Fibroblast of skin of right quadriceps (primary cell): ENCODE results near the gene ITGA1.
A peak's percentile ranks its signal among the peaks of the same experiment; 100 is the strongest.

Experiments used
- DNase-seq: peaks from one replicate; pipeline ENCODE4 v3.0.0-alpha.2; 2013

ITGA1 gene

DNA sequence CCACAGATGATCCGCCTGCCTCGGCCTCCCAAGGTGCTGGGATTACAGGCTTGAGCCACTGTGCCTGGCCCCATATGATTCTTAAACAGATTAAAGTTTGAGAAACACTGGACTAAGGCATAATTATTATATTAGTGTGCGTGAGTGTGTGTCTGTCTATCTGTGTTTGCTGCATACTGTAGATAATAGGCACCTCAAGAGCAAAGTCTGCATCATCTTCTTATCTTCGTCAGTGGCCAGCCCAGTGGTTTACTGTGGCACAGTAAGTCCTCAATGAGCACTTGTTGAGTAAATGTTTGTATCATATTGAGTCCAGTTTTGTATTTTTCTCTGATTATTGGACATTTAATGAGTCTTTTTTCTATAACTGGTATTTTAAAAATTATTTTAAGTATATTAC, 81.7 kb downstream of the ITGA1 start:
- DNase-seq, result no peak

GRCh38 chr5:52870448-52870847, 82.7 kb downstream of the ITGA1 start:
- DNase-seq, result peak; percentile 32

DNA sequence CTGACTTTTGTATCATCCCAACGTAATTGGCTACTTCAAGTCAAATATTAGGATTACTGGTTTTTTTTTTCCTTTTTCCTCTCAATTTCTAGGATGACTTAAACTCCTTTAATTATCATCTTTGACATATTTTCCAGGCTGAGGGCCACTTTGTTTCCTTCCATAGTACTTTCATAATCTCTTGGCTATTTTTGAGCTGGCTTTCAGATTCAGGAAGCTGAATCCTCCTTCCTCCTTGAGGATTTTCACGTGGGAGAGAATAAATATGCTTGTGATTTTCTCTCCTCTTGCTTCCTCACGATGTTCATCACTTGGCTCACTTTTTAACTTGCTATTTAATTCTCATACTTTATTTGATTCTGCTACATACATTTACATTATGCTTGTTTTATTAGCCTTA, 88.1 kb downstream of the ITGA1 start:
- no peak for DNase-seq

DNA sequence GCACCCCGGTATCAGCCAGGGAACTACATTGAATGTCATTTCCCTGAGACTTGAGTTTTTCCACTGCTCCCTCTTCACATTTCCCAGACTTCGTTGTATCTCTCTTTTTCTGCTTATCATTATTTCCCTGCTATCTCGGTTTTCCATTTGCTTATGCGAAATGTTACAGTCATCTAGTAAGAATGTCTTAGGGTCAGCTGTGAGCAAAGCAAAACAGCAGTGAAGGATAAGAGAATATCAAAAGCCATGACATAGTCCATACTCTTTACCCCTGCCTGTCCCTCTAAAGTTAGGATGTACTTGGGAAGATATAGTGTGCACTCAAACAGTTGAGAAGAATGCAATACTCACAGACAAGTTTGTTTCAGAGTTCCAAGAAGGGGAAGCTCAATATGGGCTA, 88.7 kb downstream of the ITGA1 start:
- DNase-seq, result no peak

DNA sequence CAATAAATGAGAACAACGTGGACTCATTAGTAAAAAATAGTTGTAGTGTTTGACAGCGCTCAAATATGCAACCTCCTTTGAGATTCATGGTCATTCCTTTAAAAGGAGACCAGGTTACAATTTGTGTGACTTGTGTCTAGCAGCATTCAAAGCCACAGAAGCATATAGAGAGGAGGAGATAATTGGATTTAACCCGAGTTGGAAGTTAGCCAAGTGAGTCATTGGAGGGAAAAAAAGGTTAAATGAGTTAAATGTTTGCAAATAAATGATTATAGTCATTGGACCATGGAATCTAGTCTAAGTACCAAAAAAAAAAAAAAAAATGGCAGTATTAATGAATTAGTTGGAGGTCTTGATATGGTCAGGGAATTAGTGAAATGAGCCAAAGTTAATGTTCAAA, 90.9 kb downstream of the ITGA1 start:
- peak; percentile 77 for DNase-seq

GRCh38 chr5:52880541-52880940, 92.8 kb downstream of the ITGA1 start:
- DNase-seq, result no peak

DNA sequence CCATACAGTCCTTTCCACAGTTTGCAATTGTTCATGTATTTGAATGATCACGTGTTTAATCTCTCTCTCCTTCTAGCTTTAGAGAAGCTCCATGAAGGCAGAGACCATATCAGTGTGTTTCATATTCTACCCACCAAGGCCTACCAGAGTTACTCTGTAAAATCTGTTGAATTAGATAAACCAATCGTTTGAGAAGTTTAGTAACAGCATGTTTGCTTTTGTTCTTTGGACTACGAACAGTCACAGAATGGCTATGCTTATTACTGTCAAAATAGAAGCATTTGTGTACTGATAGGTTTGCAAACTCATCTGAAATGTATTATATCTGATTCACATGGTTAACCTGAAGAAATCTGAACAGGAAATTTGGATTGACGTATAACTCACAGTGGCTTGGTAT, 93.8 kb downstream of the ITGA1 start:
- no peak for DNase-seq

- DNase-seq, result no peak
These were observed 95.4 kb downstream of the ITGA1 start for GRCh38 chr5:52883110-52883509.

DNA sequence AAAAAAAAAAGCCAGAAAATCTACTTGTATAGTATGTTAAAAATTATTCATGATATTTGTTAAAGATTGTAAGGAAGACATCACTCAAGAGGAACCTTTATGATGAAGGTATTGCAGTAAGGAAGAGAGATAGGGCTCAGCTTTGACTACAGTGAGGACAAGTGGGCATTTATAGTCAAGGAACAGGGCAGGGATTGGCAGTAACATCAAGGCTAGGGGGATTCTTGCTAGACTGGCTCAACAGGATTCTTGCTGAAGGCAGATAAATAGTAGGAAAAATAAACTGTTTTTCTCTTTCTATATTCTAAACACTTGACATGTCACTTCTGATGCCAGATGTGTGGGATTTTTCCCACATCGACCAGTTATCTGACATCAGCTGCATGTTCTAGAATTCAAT, 96.7 kb downstream of the ITGA1 start:
- DNase-seq, result no peak

GRCh38 chr5:52885614-52886013, 97.9 kb downstream of the ITGA1 start:
- DNase-seq, result no peak

- DNase-seq, result no peak
These were observed 98.5 kb downstream of the ITGA1 start for GRCh38 chr5:52886206-52886605.

- no peak for DNase-seq
These were observed 99.3 kb downstream of the ITGA1 start for GRCh38 chr5:52887066-52887465.

- no peak for DNase-seq
These were observed 100.6 kb downstream of the ITGA1 start for GRCh38 chr5:52888363-52888762.

DNA sequence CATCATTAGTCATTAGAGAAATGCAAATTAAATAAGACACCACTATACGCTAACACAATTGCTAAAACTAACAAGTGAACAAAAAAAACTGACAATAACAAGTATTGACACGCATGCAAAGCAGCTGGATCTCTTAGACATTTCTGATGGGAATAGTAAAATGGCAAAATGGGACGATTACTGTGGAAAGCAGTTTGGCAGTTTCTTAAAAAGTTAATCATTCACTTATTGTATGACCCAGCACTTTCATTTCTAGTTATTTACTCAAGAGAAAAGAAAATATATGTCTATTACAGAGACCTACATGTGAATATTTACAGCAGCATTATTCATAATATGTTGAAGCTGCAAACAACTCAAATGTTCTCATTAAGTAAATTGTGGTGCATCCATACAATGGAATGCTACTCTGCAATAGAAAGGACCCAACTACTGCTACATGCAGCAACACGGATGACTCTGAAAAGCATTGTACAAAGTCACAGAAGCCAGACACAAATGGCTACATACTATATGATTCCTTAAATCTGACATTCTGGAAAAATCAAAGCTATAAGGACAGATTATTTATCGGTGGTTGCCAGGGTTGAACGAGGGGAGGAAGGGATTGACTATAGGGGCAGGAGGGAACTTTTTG, 104.6 kb downstream of the ITGA1 start:
- DNase-seq, result no peak

DNA sequence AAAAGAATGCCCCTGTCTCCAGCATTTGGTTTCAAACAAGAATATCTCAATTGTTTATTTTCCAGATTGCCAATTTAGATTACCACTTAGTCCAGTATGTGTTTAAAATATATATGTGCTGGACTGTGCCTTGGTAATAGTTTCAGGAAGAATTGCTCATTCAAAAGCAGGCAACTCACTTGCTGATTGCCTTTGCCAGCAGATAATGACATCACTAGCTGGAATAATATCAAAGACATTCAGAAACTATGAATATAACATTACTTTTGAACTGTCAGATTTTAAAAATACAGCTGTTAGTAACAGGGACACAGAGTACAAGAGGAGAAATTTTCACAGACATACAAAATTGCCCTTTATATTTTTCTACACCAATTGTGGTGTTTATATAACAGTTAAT, 105.4 kb downstream of the ITGA1 start:
- peak; percentile 70 for DNase-seq

GRCh38 chr5:52893863-52894262, 106.1 kb downstream of the ITGA1 start:
- no peak for DNase-seq

DNA sequence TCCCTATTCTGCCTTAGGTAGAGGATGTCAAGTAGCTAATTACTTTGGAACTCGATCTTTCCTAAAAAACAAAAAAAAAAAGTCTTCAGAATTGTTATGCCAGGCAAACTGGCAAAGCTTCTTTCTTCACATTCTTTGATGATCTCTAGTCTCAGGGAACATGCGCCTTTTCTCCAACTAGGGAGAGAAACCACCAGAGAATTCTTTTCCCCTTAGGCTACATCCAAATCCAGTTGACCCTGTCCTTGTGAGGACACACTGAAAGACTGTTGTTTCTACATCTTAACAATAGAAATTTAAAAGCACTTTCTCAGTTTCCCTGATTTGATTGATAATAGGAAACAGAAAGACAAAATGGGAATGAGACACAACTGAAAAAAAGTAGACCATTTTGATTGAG, 106.7 kb downstream of the ITGA1 start:
- no peak for DNase-seq

GRCh38 chr5:52895075-52895474, 107.4 kb downstream of the ITGA1 start:
- no peak for DNase-seq

GRCh38 chr5:52895572-52896413, 108.1 kb downstream of the ITGA1 start:
- DNase-seq, result no peak

- peak; percentile 90 for DNase-seq
These were observed 109.0 kb downstream of the ITGA1 start for GRCh38 chr5:52896534-52897237.

GRCh38 chr5:52897238-52897614, 109.5 kb downstream of the ITGA1 start:
- DNase-seq, result no peak

DNA sequence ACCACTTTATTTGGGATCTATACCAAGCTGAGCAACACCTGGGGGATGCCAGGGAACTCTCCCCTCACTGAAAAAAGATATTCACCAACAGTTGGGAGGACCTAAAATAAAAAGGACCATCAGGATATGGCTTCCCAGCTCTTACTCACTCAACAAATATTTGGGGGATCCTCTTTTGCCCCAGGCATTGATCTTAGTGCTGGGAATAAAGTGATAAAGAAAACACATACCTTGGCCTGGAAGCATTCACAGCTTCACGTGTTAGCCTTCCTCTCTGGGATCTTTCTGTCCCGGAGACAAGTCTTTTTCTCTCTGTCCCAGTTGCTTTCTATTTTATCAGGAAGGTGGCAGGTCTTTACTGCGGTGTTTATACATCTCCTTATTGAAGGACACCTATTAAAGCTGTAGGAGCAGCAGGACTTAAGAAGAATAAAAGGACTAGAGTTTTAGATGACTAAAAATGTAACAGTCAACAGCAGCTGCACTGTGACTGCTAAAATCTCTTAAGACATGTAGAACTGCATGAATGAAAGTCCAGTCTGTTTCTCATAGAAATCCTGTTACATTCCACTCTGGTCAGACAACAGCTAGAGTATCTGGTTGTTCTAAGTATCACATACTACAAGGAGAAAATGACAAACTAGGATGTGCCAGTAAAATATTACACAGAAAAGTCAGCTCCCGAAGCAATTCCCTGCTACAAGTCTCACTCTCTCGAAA, 111.4 kb downstream of the ITGA1 start:
- no peak for DNase-seq

DNA sequence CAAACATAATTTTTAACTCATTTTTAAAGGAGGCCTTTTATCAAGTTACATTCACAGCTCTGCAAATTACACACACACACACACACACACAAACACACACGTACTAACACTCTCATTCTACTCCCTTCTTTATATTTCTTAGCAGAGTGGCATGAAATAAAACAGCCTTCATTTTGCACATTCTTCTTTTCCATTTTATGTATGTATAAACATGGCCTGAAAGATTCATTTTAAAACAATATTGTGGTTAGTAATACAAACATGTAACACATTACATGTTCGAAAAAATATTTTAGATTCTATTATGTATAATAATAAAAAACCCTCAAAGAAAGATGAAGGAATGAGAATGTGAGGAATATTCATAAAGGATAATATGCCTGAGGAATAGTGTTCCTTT, 115.4 kb downstream of the ITGA1 start:
- no peak for DNase-seq
